HCT116 (cell line): Measurements from ENCODE around the gene IMPA2. TPM values are rescaled to one million over a fixed set of nuclear protein-coding genes. Genes with fewer than 3 reads are reported as not detected.
A peak's percentile ranks its signal among the peaks of the same experiment; 100 is the strongest.

Experiments
- ATAC-seq: fragments of 200-7000 bp; cut with Tn5 transposase; 2 replicates; pipeline ENCODE4 v1.9.1; 2020; ENCODE audit warnings: mild to moderate bottlenecking, moderate library complexity
- BruUV-seq: library from RNA; stranded (reverse); fragments of 400-500 nt; replicated peaks from 2 replicates; lab custom pipeline; 2021; lab: Mats Ljungman, UMichigan
- CTCF ChIA-PET: fragments of 300-600 bp; sonication (Branson Sonifier 250); formaldehyde crosslinking; loops from one replicate; lab custom pipeline; 2021; ENCODE audit warnings: antibody characterized with exemption; lab: Charles Lee
- POLR2A ChIA-PET: fragments of 300-600, 350-600 bp; sonication (Branson Sonifier 250); formaldehyde crosslinking; loops from one replicate; lab custom pipeline; 2021; ENCODE audit warnings: antibody characterized with exemption; lab: Charles Lee
- RAD21 ChIA-PET, 2 experiments: fragments of 300-600 bp; sonication (Branson Sonifier 250); formaldehyde crosslinking; loops; one replicate each; lab custom pipeline; 2023; ENCODE audit warnings: low total read pairs in 2 of 2; ENCODE audit not compliant: uncharacterized antibody in 2 of 2, unreplicated experiment in 2 of 2, low non-redundant PET in 1 of 2; lab: Charles Lee
- DNase-seq: peaks from one replicate; pipeline ENCODE4 v3.0.0-alpha.2; 2010; ENCODE audit warnings: low read depth, low spot score
- H2AFZ ChIP-seq: fragments of 200-600 bp; shearing (Covaris generic), sonication (generic); 2 replicates; pipeline ENCODE4 v1.6.1; 2017; ENCODE audit warnings: low read depth, mixed run types, mixed read lengths, antibody characterized with exemption, low read length; ENCODE audit not compliant: poor library complexity, severe bottlenecking
- H3K27ac ChIP-seq: 2 replicates; pipeline ENCODE4 v1.5.1; 2012; ENCODE audit warnings: low read depth, low read length
- H3K27me3 ChIP-seq: fragments of 200-600 bp; sonication (generic); 2 replicates; pipeline ENCODE4 v1.6.1; 2016; ENCODE audit warnings: mixed run types, low read length, mixed read lengths; ENCODE audit not compliant: insufficient read depth
- H3K36me3 ChIP-seq, 2 experiments: fragments of 200-500 bp in 1 of 2; fragments of 200-600 bp in 1 of 2; sonication (Bioruptor generic) in 1 of 2; sonication (generic) in 1 of 2; 2 replicates each; pipeline versions ENCODE4 v1.5.1 to v1.6.1; 2014 to 2016; ENCODE audit warnings: low read length in 2 of 2, inconsistent platforms in 1 of 2, mixed read lengths in 1 of 2, mixed run types in 1 of 2; ENCODE audit not compliant: insufficient read depth in 2 of 2, control insufficient read depth in 1 of 2
- H3K4me1 ChIP-seq, 2 experiments: fragments of 200-600 bp in 1 of 2; sonication (generic) in 1 of 2; 2 replicates each; pipeline versions ENCODE4 v1.5.1 to v1.6.1; 2012 to 2017; ENCODE audit warnings: low read length in 2 of 2, inconsistent platforms in 1 of 2, mild to moderate bottlenecking in 1 of 2, mixed read lengths in 1 of 2, mixed run types in 1 of 2, moderate library complexity in 1 of 2; ENCODE audit not compliant: insufficient read depth in 2 of 2, control insufficient read depth in 1 of 2
- H3K4me2 ChIP-seq: fragments of 200-600 bp; sonication (generic); 2 replicates; pipeline ENCODE4 v1.6.1; 2017; ENCODE audit warnings: mixed run types, low read length, mixed read lengths
- H3K4me3 ChIP-seq, 2 experiments: fragments of 200-600 bp in 1 of 2; sonication (generic) in 1 of 2; replicated peaks in 1 of 2; 2 replicates each; pipeline ENCODE4 v1.5.1; 2011 to 2016; ENCODE audit warnings: low read length in 2 of 2, control low read depth in 1 of 2, low read depth in 1 of 2, mild to moderate bottlenecking in 1 of 2, mixed read lengths in 1 of 2, mixed run types in 1 of 2
- H3K79me2 ChIP-seq: fragments of 200-600 bp; sonication (generic); 2 replicates; pipeline ENCODE4 v1.6.1; 2017; ENCODE audit warnings: mild to moderate bottlenecking, mixed run types, low read length, moderate library complexity, mixed read lengths; ENCODE audit not compliant: insufficient read depth
- H3K9ac ChIP-seq: fragments of 200-600 bp; sonication (generic); 2 replicates; pipeline ENCODE4 v1.6.1; 2016; ENCODE audit warnings: low read length, mixed read lengths
- H3K9me2 ChIP-seq: fragments of 200-600 bp; sonication (generic), shearing (Covaris generic); 2 replicates; pipeline ENCODE4 v1.6.1; 2017; ENCODE audit warnings: mixed run types, mild to moderate bottlenecking, moderate library complexity; ENCODE audit not compliant: insufficient read depth
- H3K9me3 ChIP-seq, 2 experiments: fragments of 200-500 bp in 1 of 2; fragments of 200-600 bp in 1 of 2; sonication (Bioruptor generic) in 1 of 2; sonication (generic) in 1 of 2; 2 replicates each; pipeline ENCODE4 v1.6.1; 2014 to 2017; ENCODE audit warnings: low read length in 2 of 2, mixed read lengths in 2 of 2, inconsistent platforms in 1 of 2, low read depth in 1 of 2, mild to moderate bottlenecking in 1 of 2, mixed run types in 1 of 2, moderate library complexity in 1 of 2; ENCODE audit not compliant: control insufficient read depth in 1 of 2, insufficient read depth in 1 of 2
- H4K20me1 ChIP-seq: fragments of 200-600 bp; sonication (generic), shearing (Covaris generic); 2 replicates; pipeline ENCODE4 v1.6.1; 2017; ENCODE audit warnings: mixed run types, mild to moderate bottlenecking, moderate library complexity; ENCODE audit not compliant: insufficient read depth
- CBX3 ChIP-seq: IDR thresholded peaks from 2 replicates; pipeline ENCODE4 v1.6.1; 2012; ENCODE audit warnings: low read depth
- CEBPB ChIP-seq: IDR thresholded peaks from 2 replicates; pipeline ENCODE4 v1.6.1; 2012; ENCODE audit warnings: low read depth
- EGR1 ChIP-seq: IDR thresholded peaks from 2 replicates; pipeline ENCODE4 v1.6.1; 2012; ENCODE audit warnings: low read depth
- ELF1 ChIP-seq: IDR thresholded peaks from 2 replicates; pipeline ENCODE4 v1.6.1; 2012; ENCODE audit warnings: low read depth, borderline replicate concordance
- EZH2phosphoT487 ChIP-seq: fragments of 200-600 bp; IDR thresholded peaks from 2 replicates; pipeline ENCODE4 v1.6.1; 2018; ENCODE audit warnings: antibody characterized with exemption, borderline replicate concordance
- FOSL1 ChIP-seq: IDR thresholded peaks from 2 replicates; pipeline ENCODE4 v1.6.1; 2012; ENCODE audit warnings: low read depth
- JUND ChIP-seq: IDR thresholded peaks from 2 replicates; pipeline ENCODE4 v1.6.1; 2012
- POLR2A ChIP-seq: IDR thresholded peaks from 2 replicates; pipeline ENCODE4 v1.7.0; 2011; ENCODE audit warnings: borderline replicate concordance; ENCODE audit not compliant: insufficient read depth, insufficient read length; ENCODE audit errors: extremely low read depth
- POLR2AphosphoS5 ChIP-seq: IDR thresholded peaks from 2 replicates; pipeline ENCODE4 v1.6.1; 2011; ENCODE audit warnings: mild to moderate bottlenecking, low read depth, low read length, moderate library complexity
- RAD21 ChIP-seq: IDR thresholded peaks from 2 replicates; pipeline ENCODE4 v1.6.1; 2012; ENCODE audit warnings: low read depth, mild to moderate bottlenecking
- SIN3A ChIP-seq: IDR thresholded peaks from 2 replicates; pipeline ENCODE4 v1.6.1; 2012; ENCODE audit warnings: low read depth
- SP1 ChIP-seq: IDR thresholded peaks from 2 replicates; pipeline ENCODE4 v1.6.1; 2012; ENCODE audit warnings: low read depth
- SRF ChIP-seq: IDR thresholded peaks from 2 replicates; pipeline ENCODE4 v1.6.1; 2012; ENCODE audit warnings: low read depth
- TCF7L2 ChIP-seq: IDR thresholded peaks from 2 replicates; pipeline ENCODE4 v1.7.0; 2011; ENCODE audit warnings: borderline replicate concordance, inconsistent platforms; ENCODE audit not compliant: insufficient read depth, insufficient read length; ENCODE audit errors: extremely low read depth
- YY1 ChIP-seq: IDR thresholded peaks from 2 replicates; pipeline ENCODE4 v1.6.1; 2011; ENCODE audit warnings: low read length, low read depth, moderate library complexity, mild to moderate bottlenecking; ENCODE audit not compliant: insufficient replicate concordance; ENCODE audit errors: extremely low read depth
- ZFX ChIP-seq: fragments of 450-650 bp; IDR thresholded peaks from 2 replicates; pipeline ENCODE4 v1.6.1; 2017
- ZNF274 ChIP-seq: fragments of 200-500 bp; sonication (Bioruptor generic); IDR thresholded peaks from 2 replicates; pipeline ENCODE4 v1.6.1; 2014; ENCODE audit warnings: mild to moderate bottlenecking, low read depth, low read length, inconsistent platforms
- intact Hi-C: fragments of 100-400 bp; cut with micrococcal nuclease; formaldehyde crosslinking; loops from 2 replicates; pipeline ENCODE4 v1.10.0; 2022
- total RNA-seq: library from RNA; stranded (reverse); gene quantifications from one replicate; pipeline ENCODE4 v1.2.1, GENCODE V29; 2021; ENCODE audit not compliant: unreplicated experiment
- TF ChIP-seq, protein P1 (sequence below): IDR thresholded peaks from 2 replicates; pipeline ENCODE4 v1.6.1; 2012
- TF ChIP-seq, protein P2 (sequence below): IDR thresholded peaks from 2 replicates; pipeline ENCODE4 v1.6.1; 2012; ENCODE audit warnings: low read depth
- TF ChIP-seq, protein P3 (sequence below), 3 experiments: fragments of 200-600 bp in 1 of 3; sonication (generic) in 1 of 3; IDR thresholded peaks in 2 of 3; conservative IDR thresholded peaks in 1 of 3; 2 replicates each; pipeline ENCODE4 v1.5.1; 2012 to 2017; ENCODE audit warnings: low read depth in 2 of 3, low read length in 2 of 3, antibody characterized with exemption in 1 of 3, borderline replicate concordance in 1 of 3, control low read depth in 1 of 3, mild to moderate bottlenecking in 1 of 3, mixed read lengths in 1 of 3, mixed run types in 1 of 3, moderate library complexity in 1 of 3; ENCODE audit not compliant: insufficient read depth in 1 of 3

IMPA2 gene
- total RNA-seq, 1 experiment from 2014 or later = 32.5 TPM

DNA sequence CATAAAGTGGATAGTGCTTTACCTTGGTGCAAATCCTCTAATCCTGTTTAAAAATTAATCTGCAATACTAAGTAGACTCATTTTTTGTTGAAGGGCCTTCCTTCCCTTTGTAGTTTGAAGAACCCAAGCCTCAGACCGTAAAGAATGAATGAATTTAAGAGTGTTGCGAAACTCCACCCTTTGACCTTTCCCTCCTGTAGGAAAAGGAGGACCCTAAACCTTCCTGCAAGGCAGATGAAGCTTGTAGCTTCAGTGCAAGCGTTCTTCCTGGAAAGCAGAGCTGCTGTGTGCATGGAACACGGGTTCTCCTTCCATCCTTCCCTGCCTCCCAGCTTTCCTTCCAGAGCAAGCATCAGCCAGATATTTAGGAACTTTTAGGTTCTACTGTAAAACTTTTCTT lies 1.7 kb downstream of the IMPA2 start:
- peak overlapping the region; percentile 90 for H3K4me2 ChIP-seq
- 0 out of 2 replicates have a peak, but pooled peaks cover 3% of the 10 kb centered on the region for H3K79me2 ChIP-seq
- no peaks in the 10 kb centered on the region for H3K9me2 ChIP-seq
- no peak overlapping the region for H2AFZ ChIP-seq
- no peaks in the 10 kb centered on the region for H4K20me1 ChIP-seq
- H3K4me1 ChIP-seq = peaks cover 18 to 38% of the 10 kb centered on the region in 2 experiments
- intact Hi-C loops = no loop called here
- no peak for DNase-seq
- no peaks in the 10 kb centered on the region for H3K9me3 ChIP-seq
- peak overlapping the region in 1 of 2 experiments; percentile 67; a peak in 1 of 4 replicates for H3K4me3 ChIP-seq
- no peak for TF ChIP-seq RAD21
- TF ChIP-seq SIN3A = no peak
- TF ChIP-seq POLR2A = no peak
- TF ChIP-seq CEBPB = no peak
- no peak for TF ChIP-seq CBX3
- TF ChIP-seq ELF1 = no peak
- no peak for TF ChIP-seq ZFX
- TF ChIP-seq, protein P1, sequence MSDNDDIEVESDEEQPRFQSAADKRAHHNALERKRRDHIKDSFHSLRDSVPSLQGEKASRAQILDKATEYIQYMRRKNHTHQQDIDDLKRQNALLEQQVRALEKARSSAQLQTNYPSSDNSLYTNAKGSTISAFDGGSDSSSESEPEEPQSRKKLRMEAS = no peak
- no peak for TF ChIP-seq EGR1
- no peak for TF ChIP-seq SP1
- no peak for TF ChIP-seq POLR2AphosphoS5
- TF ChIP-seq TCF7L2 = no peak
- TF ChIP-seq, protein P2, sequence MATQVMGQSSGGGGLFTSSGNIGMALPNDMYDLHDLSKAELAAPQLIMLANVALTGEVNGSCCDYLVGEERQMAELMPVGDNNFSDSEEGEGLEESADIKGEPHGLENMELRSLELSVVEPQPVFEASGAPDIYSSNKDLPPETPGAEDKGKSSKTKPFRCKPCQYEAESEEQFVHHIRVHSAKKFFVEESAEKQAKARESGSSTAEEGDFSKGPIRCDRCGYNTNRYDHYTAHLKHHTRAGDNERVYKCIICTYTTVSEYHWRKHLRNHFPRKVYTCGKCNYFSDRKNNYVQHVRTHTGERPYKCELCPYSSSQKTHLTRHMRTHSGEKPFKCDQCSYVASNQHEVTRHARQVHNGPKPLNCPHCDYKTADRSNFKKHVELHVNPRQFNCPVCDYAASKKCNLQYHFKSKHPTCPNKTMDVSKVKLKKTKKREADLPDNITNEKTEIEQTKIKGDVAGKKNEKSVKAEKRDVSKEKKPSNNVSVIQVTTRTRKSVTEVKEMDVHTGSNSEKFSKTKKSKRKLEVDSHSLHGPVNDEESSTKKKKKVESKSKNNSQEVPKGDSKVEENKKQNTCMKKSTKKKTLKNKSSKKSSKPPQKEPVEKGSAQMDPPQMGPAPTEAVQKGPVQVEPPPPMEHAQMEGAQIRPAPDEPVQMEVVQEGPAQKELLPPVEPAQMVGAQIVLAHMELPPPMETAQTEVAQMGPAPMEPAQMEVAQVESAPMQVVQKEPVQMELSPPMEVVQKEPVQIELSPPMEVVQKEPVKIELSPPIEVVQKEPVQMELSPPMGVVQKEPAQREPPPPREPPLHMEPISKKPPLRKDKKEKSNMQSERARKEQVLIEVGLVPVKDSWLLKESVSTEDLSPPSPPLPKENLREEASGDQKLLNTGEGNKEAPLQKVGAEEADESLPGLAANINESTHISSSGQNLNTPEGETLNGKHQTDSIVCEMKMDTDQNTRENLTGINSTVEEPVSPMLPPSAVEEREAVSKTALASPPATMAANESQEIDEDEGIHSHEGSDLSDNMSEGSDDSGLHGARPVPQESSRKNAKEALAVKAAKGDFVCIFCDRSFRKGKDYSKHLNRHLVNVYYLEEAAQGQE = no peak
- no peak for TF ChIP-seq ZNF274
- TF ChIP-seq JUND = no peak
- TF ChIP-seq FOSL1 = no peak
- no peak for TF ChIP-seq YY1
- no peak for TF ChIP-seq SRF
- TF ChIP-seq, protein P3, sequence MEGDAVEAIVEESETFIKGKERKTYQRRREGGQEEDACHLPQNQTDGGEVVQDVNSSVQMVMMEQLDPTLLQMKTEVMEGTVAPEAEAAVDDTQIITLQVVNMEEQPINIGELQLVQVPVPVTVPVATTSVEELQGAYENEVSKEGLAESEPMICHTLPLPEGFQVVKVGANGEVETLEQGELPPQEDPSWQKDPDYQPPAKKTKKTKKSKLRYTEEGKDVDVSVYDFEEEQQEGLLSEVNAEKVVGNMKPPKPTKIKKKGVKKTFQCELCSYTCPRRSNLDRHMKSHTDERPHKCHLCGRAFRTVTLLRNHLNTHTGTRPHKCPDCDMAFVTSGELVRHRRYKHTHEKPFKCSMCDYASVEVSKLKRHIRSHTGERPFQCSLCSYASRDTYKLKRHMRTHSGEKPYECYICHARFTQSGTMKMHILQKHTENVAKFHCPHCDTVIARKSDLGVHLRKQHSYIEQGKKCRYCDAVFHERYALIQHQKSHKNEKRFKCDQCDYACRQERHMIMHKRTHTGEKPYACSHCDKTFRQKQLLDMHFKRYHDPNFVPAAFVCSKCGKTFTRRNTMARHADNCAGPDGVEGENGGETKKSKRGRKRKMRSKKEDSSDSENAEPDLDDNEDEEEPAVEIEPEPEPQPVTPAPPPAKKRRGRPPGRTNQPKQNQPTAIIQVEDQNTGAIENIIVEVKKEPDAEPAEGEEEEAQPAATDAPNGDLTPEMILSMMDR (IDR thresholded peaks at IDR 0.05 in 2 of 3, conservative IDR thresholded peaks at IDR 0.05 in 1 of 3; ENCODE audit: borderline replicate concordance in 1 of 3, insufficient read depth in 1 of 3, low read depth in 2 of 3, low read length in 2 of 3) = no peak
- TF ChIP-seq EZH2phosphoT487 = no peak
- BruUV-seq = TSS peak; percentile 65
- RAD21 ChIA-PET = no interaction called here
- no peaks in the 10 kb centered on the region; a peak in 1 of 4 replicates for H3K36me3 ChIP-seq
- POLR2A ChIA-PET = interaction anchor here (0.9 kb wide), 1 partner anchor 10 kb away, joined by 3 read pairs; no protein-coding TSS in a partner anchor
- H3K27me3 ChIP-seq = no peaks in the 10 kb centered on the region
- H3K27ac ChIP-seq = no peak overlapping the region
- CTCF ChIA-PET = interaction anchor here (3.3 to 4.0 kb wide), 2 partner anchors 11 to 45 kb away, joined by 15 to 33 read pairs; no protein-coding TSS in a partner anchor
- no peak for ATAC-seq
- H3K9ac ChIP-seq = no peak overlapping the region
